Left renal pelvis (tissue), 4 donors: ENCODE results near the gene CYBC1. TPM values are rescaled to one million over a fixed set of nuclear protein-coding genes. Genes with fewer than 3 reads are reported as not detected.

Source experiments
- DNase-seq, 4 donors: peaks; one replicate each; pipeline ENCODE4 v3.0.0-alpha.2; 2013; ENCODE audit warnings: low read depth in 4 of 4, low spot score in 3 of 4
- polyA plus RNA-seq, 4 donors: library from polyadenylated mRNA; unstranded; fragments of 120-200 nt; gene quantifications; one replicate each; pipeline ENCODE4 v1.2.1, GENCODE V29; 2013; ENCODE audit not compliant: insufficient read length in 4 of 4

Gene CYBC1
- polyA plus RNA-seq: 10 to 100 TPM; 44.8 to 63.0 (median 50.0) TPM

DNA sequence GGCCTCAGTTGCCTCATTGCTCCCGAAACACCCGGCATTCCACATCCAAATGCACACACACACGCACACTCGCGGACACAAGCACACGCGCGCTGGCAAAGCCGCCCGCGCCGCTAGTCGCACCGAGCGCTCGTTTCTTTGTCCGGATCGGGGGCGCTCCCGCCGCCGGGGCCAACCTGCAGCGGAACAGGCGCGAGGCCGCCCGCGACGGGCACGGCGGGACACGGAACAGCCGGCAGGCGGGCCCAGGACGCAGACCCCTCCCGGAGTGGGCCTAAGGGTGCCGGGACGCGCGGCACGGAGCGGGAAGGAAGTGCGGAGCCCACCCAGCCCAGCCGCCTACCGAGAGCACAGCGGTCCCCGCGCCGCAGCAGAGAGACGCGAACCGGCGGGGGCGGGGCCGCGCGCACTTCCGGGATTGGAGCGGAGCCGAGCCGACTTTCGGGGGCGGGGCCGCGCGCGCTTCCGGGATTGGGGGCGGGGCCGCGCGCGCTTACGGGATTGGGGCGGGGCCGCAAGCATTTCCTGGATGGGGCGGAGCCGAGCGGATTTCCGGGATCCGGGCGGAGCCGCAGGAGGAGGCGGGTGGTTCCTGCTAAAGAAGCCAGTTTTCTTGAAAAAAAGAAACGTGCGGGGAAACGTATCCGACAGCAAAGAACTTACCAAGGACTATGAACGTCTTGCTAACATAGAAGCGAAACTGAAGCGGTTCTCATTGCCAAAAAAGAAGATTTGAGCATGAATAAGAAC lies at the start of gene CYBC1:
CYBC1 (minus strand) TSS at position 396 of the 750 bp plus-strand sequence. CDS start 1,498 bp downstream, outside the sequence.
- DNase-seq: peak; percentile 58 to 84 (median 78)

DNA sequence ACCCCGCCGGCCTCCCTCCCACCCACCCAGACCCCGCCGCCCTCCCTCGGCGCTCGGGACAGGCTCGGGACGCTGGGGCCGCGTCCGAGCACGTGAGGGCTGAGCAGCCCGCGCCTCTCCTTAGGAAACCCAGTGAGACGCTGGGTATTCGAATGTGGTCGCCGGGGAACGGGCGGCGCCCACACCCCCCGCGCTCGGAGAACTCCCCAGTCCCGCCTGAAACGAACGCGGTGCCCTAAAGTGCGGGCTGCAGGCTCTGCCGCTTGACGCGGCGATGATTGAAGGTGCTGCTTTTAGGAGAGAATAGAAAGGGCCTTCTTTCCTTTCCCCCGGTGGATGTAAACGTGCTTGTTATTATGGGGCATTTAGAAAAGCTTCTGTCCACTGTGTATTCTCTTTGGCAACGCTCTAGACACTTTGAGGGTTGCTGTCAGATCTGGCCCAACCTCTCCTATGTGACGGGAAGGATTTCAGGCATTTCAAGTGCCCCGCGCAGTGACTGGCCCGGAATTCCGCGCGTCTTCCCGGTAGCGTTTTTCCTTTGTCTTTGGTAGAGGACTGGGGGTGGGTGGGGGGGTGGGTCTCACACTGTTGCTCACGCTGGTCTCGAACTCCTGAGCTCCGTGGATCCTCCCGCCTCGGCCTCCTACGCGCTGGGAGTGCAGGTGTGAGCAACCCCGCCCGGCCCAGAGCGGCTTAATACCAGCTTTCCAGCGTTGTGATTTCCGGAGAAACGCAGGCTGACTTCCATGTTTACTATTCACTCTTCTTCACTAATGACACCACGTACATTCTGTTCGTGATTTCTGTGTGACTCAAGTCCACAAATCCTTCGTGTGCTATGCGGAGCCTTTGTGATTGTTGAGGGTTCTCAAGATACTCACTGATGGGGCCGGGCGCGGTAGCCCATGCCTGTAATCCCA lies 47.2 kb upstream of the CYBC1 start:
- DNase-seq: no peak

DNA sequence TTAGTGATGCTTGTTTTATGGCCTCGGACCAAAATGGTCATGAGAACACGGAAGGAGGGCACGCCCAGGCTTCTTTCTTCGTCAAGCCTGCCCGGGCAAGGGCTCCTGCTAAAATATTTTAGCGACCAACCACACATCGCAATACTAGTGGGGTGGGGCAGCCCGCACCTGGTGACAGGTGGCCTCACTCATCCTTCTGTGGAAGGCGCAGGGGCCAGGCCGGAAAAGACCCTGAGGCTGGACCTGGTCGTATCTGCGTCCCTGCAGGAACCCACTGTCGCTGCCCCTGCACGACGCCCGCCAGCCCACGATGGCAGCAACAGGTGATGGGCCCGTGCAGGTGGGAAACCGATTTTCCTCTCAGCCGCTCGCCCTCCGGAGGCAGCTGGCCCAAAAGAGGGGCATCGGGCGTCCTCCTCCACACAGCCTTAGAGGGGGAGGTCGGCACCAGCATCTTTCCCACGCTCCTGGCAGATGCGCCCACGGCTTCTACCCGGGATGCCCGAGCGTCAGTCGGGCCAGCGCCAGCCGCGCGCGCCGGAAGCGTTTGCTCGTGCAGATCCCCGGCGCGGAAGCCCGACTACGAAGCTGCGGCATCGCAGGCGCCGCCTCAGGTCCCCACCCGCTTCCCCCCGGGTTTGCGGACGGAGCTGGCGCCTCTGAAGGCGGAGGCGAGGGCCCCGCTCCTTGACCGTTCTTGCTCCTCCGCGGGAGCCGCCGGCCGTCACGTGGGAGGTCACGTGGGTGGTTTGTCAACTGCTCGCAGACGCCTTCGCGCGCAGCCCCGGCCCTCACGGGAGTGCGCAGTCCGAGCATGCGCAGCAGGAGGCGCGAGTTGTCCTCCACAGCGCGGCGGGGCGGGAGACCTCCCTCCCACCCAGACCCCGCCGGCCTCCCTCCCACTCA lies 46.2 kb upstream of the CYBC1 start:
- peak; percentile 82 to 90 (median 83) for DNase-seq

DNA sequence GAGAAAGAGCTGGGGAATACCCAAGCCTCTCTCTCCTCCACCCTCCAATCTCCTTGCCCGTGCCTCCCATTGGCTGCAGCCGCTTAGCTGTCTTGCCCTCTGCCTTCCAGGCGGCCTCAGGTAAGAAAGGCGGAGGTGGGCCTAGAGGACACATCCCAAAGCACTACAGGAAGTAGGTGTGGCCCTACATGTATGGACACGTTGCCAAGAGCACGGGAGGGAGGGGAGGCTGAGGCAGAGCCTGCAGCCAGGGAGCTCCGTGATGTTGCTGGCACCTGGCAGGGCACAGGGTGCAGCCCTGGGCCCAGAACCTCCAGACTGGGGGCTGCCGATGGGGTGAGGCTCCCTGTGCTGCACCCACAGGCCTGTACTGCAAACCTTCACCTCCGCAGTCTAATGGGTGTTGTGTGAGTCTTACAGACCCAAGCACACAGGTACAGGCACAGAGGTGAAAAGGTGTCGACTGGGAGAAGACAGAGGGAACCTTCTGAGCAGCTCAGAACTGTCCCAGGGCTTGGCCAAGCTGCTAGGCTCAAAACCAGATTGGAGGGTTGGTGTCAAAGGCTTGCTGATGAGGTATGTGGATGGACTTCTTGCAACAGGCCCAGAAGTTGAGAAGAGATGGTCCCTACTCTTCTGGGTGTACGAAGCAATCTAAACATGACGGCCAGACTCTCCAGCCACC lies 45.4 kb upstream of the CYBC1 start:
- no peak for DNase-seq

DNA sequence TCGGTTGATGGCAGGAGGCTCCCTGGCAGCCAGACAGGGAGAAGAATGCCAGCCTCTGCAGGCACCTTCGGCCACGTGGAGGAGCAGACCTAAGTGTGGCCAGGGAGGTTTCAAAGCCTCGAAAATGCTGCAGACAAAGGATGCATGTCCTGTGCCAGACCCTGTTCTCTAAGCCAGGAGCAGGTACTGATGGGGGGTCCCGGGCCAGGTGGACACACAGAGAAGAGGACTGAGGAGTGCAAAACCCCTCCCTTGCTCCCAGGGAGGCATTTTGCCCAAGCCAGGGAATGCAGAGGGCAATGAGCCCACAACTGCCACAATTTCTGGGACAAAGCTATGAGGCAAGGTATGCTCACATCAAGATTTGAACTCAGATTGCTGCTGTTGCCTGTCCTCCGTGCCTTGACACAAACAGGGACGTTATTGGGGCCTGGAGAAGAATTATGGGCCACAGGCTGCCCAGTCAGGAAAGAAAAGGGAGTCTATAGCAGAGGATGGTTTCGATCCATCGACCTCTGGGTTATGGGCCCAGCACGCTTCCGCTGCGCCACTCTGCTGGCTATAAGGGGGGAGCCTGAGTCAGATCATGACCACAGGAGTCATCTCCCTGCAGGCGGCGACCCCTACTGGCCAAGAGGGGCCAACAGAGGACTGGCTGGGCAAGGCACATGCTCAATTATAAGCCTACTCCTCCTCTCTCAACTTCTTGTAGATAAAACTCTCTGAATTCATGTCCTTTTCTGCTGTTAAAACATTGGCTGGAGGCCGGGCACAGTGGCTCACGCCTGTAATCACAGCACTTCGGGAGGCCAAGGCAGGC lies 43.9 kb upstream of the CYBC1 start:
- DNase-seq: peak; percentile 66 to 74 (median 68)

DNA sequence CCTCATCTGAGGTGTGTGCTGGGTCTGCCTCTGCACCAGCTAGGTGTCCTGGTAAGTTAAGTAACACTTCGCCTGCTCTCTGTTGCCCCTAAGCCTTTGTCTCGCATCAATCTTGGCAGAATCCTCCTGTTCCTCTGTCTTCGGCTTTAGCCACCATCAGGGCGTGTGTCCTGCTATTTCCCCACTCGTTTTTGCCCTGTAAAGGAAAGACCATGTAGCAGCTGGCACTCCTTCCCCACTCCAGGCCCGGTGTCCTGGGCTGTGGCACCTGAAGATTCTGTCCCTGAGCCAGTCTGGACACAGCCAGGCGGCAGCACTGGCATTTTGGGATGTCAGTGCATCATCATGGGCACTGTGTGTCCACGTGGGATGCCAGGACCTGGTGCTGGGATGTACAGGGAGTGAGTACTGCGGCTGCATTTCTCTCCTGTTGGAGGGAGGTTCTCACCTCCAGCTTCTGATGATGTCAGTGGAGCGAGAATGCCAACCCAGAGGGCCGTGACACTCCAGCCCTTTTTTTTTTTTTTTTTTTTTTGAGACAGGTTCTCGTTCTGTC lies 42.8 kb upstream of the CYBC1 start:
- DNase-seq: no peak

DNA sequence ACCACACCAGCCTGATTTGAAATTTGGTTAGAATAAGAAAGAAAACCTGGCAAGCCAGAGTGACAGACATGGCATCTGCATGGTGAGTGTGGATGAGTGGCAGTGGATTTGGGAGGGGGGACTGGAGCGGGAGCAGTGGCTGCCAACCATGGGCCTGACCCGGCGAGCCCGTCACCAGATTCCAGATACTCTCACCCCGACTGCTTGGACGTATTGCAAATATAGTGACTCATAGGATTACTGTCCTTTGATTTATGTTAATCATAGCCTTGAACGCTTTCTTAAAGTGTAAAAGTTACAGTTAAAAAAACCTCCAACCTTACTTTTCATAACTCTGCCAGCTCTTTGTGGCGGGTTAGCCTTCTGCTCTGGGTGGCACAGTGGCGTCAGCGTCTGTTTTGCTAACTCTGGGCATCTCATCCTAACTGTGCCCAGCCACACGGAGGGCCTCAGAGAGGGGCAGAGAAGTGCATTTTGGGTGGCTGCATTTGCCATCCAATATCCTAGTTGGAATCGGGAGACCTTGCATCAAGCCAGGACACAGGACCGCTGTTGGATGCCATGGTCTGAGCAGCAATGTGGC lies 42.2 kb upstream of the CYBC1 start:
- no peak for DNase-seq

DNA sequence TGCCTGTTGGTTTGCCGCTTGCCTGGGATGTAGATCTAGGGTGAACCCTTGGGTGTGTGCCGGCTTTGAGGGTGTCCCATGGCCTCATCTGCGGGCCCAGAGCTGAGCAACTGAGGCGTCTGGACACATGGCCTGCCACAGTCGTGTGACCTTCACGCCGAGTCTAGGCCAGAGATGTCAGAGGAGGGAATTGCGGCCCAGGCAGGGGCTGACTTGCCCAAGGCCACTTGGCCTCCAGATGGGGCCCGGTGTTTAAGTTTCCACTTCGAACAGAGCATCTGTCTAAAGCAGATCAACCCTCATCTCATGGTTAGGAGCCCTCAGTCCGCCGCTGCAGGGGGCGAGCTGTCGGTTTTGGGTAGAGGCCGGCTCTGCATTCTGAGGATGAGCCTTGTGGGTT lies 41.0 kb upstream of the CYBC1 start:
- DNase-seq: no peak

DNA sequence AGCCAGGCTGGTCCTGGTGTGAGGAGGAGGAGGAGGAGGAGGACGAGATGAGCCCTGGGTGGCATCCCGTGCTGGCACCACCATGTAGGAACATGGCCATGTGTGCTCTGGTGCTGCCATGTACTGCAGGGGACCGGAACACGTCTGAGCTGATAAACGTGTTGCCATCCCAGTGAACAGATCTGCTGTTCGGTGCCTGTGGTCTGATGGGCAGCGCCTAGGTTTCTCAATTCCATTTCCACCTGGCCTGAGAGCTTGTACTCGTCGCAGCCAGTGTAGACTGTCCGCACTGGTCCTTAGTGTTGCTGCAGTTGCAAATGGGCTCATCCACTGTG lies 40.6 kb upstream of the CYBC1 start:
- no peak for DNase-seq

DNA sequence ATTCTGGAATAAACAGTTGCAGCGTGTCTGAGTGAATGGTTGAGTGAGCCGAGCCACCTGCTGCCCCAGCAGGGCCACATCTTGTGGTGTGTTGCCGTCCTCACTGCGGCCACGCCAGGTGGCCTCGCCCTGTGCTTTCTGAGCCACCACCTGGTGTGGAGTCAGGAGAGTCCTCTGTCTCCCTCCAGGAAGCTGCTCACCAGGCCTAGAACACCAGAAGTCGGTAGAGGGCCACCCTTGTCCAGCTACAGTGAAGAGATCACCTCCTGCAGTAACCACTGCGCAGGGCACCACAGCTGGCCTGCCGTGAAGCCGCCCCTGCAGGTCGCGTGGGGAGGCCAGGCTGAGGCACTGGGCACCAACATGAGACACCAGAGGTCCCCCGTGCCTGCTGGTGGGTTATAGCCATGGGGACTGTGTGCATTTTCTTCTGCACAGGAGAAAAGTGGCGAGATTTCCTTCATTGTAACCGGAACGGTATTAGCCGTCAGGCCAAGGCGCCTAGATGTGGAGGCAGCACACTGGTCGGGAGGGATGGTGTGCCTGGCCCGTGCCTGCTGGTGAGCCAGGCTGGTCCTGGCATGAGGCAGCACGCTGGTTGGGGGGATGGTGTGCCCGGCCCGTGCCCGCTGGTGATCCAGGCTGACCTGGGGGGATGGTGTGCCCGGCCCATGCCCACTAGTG lies 40.1 kb upstream of the CYBC1 start:
- DNase-seq: no peak

DNA sequence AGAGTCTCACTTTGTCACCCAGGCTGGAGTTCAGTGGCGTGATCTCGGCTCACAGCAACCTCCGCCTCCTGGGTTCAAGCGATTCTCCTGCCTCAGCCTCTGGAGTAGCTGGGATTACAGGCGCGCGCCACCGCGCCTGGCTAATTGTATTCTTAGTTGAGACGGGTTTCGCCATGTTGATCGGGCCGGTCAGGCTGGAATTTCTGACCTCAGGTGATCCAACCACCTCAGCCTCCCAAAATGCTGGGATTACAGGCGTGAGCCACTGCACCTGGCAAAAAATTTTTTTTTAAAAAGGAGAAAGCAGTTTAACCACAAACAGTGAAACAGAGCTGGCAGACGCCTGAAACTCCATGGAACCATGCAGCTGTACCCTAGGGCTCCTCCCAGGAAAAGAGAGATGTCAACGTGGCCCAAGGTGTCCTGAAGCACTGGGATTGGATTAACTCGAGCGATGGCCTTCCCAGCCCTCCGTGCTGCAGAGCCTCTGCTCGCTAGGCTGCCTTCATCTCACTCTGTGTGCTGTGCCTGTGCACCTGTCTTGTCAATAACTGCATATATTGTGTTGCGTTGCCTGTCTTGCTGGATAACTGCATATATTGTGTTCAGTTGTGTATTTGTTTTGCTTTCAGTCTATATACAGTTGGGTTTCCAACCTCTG lies 39.4 kb upstream of the CYBC1 start:
- no peak for DNase-seq

DNA sequence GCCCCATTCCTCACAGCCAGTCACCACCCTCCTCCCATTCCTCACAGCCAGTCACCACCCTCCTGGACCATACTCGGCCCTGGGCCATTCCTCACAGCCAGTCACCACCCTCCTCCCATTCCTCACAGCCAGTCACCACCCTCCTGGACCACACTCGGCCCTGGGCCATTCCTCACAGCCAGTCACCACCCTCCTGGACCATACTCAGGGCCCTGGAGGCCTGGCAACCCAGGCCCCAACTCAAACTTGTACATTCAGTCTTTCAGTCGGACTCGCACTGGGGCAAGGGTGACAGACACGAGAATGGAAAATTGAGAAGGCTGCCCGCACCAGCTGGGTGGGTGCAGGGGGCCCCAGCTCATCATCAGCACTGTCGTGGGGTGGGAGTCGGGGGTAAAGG lies 38.6 kb upstream of the CYBC1 start:
- DNase-seq: no peak

DNA sequence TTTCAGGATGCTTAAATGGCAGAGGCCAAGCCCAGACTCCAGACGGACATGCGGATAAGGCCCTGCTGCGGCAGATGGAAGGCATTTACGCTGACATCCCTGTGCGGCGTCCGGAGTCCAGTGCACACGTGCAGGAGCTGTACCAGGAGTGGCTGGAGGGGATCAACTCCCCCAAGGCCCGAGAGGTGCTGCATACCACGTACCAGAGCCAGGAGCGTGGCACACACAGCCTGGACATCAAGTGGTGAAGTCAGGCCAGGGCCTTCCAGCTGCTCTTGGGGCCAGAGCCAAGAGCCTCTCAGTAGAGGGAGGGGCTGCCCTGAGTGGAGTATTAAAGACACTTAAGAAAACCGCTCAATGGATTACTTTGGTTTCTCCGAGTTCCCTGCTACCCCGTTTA lies 37.4 kb upstream of the CYBC1 start:
- no peak for DNase-seq

DNA sequence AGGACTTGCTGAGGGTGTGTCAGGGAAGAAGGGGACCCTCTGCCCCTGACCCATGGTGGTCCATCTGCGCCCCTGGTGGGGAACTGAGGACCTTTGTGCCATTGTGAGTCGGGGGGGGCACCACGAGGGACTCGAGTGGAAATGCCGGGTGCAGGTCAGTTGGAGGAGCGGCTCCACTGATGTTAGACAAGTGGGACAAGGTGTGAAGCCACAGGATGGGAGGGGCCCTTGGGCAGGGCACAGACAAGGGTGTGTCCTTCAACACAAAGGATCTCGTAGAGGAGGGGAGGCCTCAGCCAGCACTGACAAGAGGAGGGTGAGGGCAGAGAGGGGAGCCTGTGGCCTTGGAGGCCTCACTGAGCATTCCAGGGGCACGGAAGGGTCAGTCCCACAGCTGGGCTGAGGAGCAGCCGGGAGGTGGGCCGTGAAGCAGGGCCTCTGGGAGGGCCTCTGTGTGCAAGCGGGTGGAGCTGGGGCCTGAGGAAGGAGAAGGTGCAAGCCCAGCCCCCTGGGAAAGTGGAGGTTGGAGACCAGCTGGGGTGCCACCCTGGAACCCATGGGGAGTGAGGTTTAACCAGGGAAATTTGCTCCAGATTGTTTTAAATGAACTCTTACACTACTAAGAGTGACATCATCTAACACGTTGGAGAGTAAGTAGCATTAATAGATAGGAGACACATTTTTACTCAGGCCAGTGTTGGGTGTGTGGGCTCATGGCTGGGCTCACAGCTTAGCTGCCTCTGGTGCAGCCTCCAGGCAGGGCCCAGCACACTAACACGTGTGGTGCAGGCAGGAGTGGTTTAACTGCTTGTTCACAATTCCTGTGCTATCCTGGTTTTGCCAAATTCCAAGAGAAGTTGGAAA lies 35.9 kb upstream of the CYBC1 start:
- DNase-seq: no peak

DNA sequence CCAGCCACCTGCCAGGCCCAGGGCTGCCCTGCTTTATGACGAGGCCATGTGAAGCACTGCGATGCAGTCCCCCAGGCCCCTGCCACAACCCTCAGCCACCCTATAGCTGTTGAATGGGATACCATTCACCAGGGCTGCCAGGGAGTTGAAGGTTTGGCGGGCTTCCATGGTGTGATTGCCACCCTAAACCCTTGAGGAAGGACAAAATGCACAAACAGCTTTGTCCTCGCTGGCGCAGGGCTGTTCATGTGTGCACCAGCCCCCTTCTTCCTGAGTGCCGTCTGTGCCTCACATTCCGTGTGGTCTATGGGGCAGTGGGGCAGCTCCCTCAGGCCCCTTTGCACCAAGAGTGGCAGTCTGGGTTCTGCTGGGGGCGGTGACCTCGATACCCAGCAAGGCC lies 33.3 kb upstream of the CYBC1 start:
- no peak for DNase-seq

DNA sequence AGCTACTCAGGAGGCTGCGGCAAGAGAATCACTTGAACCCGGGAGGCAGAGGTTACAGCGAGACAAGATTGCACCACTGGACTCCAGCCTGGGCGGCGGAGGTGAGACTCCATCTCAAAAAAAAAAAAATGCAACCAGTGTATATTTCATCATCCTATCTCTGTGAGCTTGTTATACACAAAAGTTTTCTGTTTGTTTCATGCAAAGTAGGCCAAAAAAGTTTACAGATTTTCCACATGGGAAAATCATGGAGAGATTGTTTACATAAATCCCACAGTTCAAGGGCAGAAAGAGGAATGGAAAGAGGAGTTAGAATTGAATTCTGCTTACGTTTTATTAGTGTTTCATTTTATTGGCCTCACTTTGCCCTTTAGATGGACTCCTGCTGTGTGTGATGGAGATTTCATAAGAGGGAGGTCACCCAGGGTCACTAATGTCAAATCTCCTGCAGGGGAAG lies 32.7 kb upstream of the CYBC1 start:
- no peak for DNase-seq

DNA sequence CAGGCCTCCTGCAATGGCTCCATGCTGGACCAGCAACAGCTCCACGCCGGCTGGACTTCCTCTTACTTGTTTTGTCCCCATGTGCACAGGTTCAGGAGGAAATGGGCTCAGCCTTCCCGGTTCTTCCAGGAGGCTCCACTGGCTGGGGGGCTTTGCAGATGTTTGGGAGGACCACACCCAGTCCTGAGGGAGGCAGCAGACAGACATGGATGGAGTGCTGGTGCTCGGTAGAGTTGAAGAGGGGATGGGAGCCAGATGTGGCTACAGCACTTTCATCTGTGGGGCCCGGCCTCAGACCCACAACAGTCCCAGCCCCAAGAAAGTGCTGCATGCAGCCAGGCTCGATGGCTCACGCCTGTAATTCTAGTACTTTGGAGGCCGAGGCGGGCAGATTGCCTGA lies 29.8 kb upstream of the CYBC1 start:
- DNase-seq: no peak
